ENCODE measurements around the gene IPO4. TPM values are rescaled to one million over a fixed set of nuclear protein-coding genes. Genes with fewer than 3 reads are reported as not detected.

The IPO4 gene
- total and polyA plus RNA-seq, 10 of the 15 experiments (the other 5 are each of a cell fraction or from before 2014, with no cell fraction given), result 7.8 to 139 (median 37.6) TPM

GRCh38 chr14:24212924-24213865 lies 24.6 kb upstream of the IPO4 start, which contains the start of gene CHMP4A (continued):
- no peak for TF ChIP-seq REST (IDR thresholded peaks at IDR 0.05; ENCODE audit: low read depth, low read length)
- peak; percentile 68 to 74; a peak in 3 of 4 replicates for TF ChIP-seq IKZF2 (IDR thresholded peaks at IDR 0.05)
- TF ChIP-seq SREBF1 (IDR thresholded peaks at IDR 0.05; ENCODE audit: low read length), result no peak
- TF ChIP-seq ZBTB33 (IDR thresholded peaks at IDR 0.05), result 0 out of 2 replicates have a peak, but pooled peaks have one; percentile 10
- TF ChIP-seq JUND (IDR thresholded peaks at IDR 0.05; ENCODE audit: low read depth, low read length), result 0 out of 2 replicates have a peak, but pooled peaks have one; percentile 24
- TF ChIP-seq CEBPZ (IDR thresholded peaks at IDR 0.05; ENCODE audit: low read depth, low read length), result no peak
- peak; percentile 94 for TF ChIP-seq ATF3 (IDR thresholded peaks at IDR 0.05; ENCODE audit: borderline replicate concordance, extremely low read depth, low read depth, low read length)
- TF ChIP-seq USF2 (IDR thresholded peaks at IDR 0.05; ENCODE audit: borderline replicate concordance, low read depth, low read length), result peak; percentile 95
- TF ChIP-seq GATAD2B (conservative IDR thresholded peaks at IDR 0.05; ENCODE audit: low read depth), result peak; percentile 77; the same call in 1 of the 2 replicates
- no peak for TF ChIP-seq SREBF2 (IDR thresholded peaks at IDR 0.05; ENCODE audit: low read length)
- peak; percentile 72 for TF ChIP-seq LARP7 (IDR thresholded peaks at IDR 0.05)
- peak; percentile 99 for TF ChIP-seq POLR2A (IDR thresholded peaks at IDR 0.05; ENCODE audit: low read depth, low read length)
- TF ChIP-seq CREB1 (IDR thresholded peaks at IDR 0.05; ENCODE audit: low read depth), result peak; percentile 100
- TF ChIP-seq NR2C1 (IDR thresholded peaks at IDR 0.05), result no peak; the same call in 1 of the 2 replicates
- peak; percentile 77; the same call in 1 of the 2 replicates for TF ChIP-seq ZNF207 (IDR thresholded peaks at IDR 0.05; ENCODE audit: borderline replicate concordance)
- TF ChIP-seq HDGF (IDR thresholded peaks at IDR 0.05), result peak; percentile 83; the same call in 1 of the 2 replicates
- TF ChIP-seq HDAC2 (IDR thresholded peaks at IDR 0.05), result no peak
- no peak for TF ChIP-seq EZH2 (IDR thresholded peaks at IDR 0.05; ENCODE audit: borderline replicate concordance, control insufficient read depth, low read depth, low read length)
- TF ChIP-seq NR2F1 (conservative IDR thresholded peaks at IDR 0.05), result 0 out of 2 replicates have a peak, but pooled peaks have one; percentile 20

All from GM12878 (cell line).